ENCODE measurements around the gene GSK3B.

GRCh38 chr3:120093119-120093910 lies 932 bp downstream of the GSK3B start:
- TF ChIP-seq CTCF (IDR thresholded peaks at IDR 0.05), result no peak
- TF ChIP-seq POLR2A (IDR thresholded peaks at IDR 0.05), result no peak
